Smooth muscle cell (in vitro differentiated cells): Measurements from ENCODE around the gene TRPM3. TPM values are rescaled to one million over a fixed set of nuclear protein-coding genes. Genes with fewer than 3 reads are reported as not detected.

ENCODE experiments used
- DNase-seq: peaks from one replicate; lab custom pipeline; 2025; ENCODE audit not compliant: unreplicated experiment; lab: John Stamatoyannopoulos, UW
- H2AFZ ChIP-seq: fragments of 200-600 bp; sonication (generic); 2 replicates; pipeline ENCODE4 v1.6.0; 2016; ENCODE audit warnings: antibody characterized with exemption, low read depth, mild to moderate bottlenecking
- H3F3A ChIP-seq: fragments of 200-600 bp; sonication (generic); 2 replicates; pipeline ENCODE4 v1.6.0; 2017; ENCODE audit warnings: antibody characterized with exemption, low read depth
- H3K27ac ChIP-seq: fragments of 200-600 bp; sonication (generic); 2 replicates; pipeline ENCODE4 v1.5.1; 2016; ENCODE audit warnings: low read depth, mild to moderate bottlenecking
- H3K27me3 ChIP-seq: fragments of 200-600 bp; sonication (generic); 2 replicates; pipeline ENCODE4 v1.6.1; 2016; ENCODE audit warnings: low read depth, mild to moderate bottlenecking
- H3K36me3 ChIP-seq: fragments of 200-600 bp; sonication (generic); 2 replicates; pipeline ENCODE4 v1.5.1; 2016; ENCODE audit warnings: low read depth
- H3K4me1 ChIP-seq: fragments of 200-600 bp; sonication (generic); 2 replicates; pipeline ENCODE4 v1.5.1; 2016; ENCODE audit warnings: low read depth
- H3K4me2 ChIP-seq: fragments of 200-600 bp; sonication (generic); 2 replicates; pipeline ENCODE4 v1.6.0; 2016; ENCODE audit warnings: mild to moderate bottlenecking
- H3K4me3 ChIP-seq: fragments of 200-600 bp; sonication (generic); 2 replicates; pipeline ENCODE4 v1.5.1; 2016; ENCODE audit warnings: mild to moderate bottlenecking
- H3K79me2 ChIP-seq: fragments of 200-600 bp; sonication (generic); 2 replicates; pipeline ENCODE4 v1.6.0; 2016; ENCODE audit warnings: low read depth, mild to moderate bottlenecking
- H3K9ac ChIP-seq: fragments of 200-600 bp; sonication (generic); 2 replicates; pipeline ENCODE4 v1.6.0; 2016; ENCODE audit warnings: low read depth
- H3K9me3 ChIP-seq: fragments of 200-600 bp; sonication (generic); replicated peaks from 2 replicates; pipeline ENCODE4 v1.5.1; 2016; ENCODE audit warnings: low read depth
- H4K20me1 ChIP-seq: fragments of 200-600 bp; sonication (generic); 2 replicates; pipeline ENCODE4 v1.6.0; 2016; ENCODE audit warnings: low read depth
- CTCF ChIP-seq: fragments of 200-600 bp; sonication (generic); IDR thresholded peaks from 2 replicates; pipeline ENCODE4 v1.5.1; 2017; ENCODE audit warnings: borderline replicate concordance, mild to moderate bottlenecking, antibody characterized with exemption; ENCODE audit not compliant: insufficient read depth, poor library complexity, severe bottlenecking
- WGBS: methylation state at CpG from one replicate; pipeline ENCODE4 v1.1.7; 2016; ENCODE audit warnings: low lambda C conversion rate; 5-methylcytosine and 5-hydroxymethylcytosine counted together
- polyA plus RNA-seq: library from polyadenylated mRNA; unstranded; fragments of >200 nt; fragmentation: Nextera tagmentation; extraction: Ambion mirVana; gene quantifications from 2 replicates; pipeline ENCODE4 v1.2.1, GENCODE V29; 2016
- total RNA-seq: library from RNA; depleted of rRNA; stranded (reverse); fragments of >200 nt; gene quantifications from 2 replicates; pipeline ENCODE4 v1.2.3, GENCODE V29; 2014

The TRPM3 gene
- total and polyA plus RNA-seq, 2 experiments from 2014 or later: not detected

- peak overlapping the region; percentile 50 for H2AFZ ChIP-seq
- no peaks in the 10 kb centered on the region for H3F3A ChIP-seq
- no peak for TF ChIP-seq CTCF
- H3K4me1 ChIP-seq: peaks cover 16% of the 10 kb centered on the region
- H3K9me3 ChIP-seq: no peaks in the 10 kb centered on the region
- no peak for DNase-seq
- H3K9ac ChIP-seq: no peak overlapping the region
- H3K4me2 ChIP-seq: no peak overlapping the region
- H3K27me3 ChIP-seq: no peaks in the 10 kb centered on the region
- WGBS: 57% methylated on average over 12 of the region's 12 CpGs
- no peak overlapping the region for H3K4me3 ChIP-seq
- no peak overlapping the region for H3K27ac ChIP-seq
- H3K79me2 ChIP-seq: no peaks in the 10 kb centered on the region
- no peaks in the 10 kb centered on the region for H4K20me1 ChIP-seq
- H3K36me3 ChIP-seq: no peaks in the 10 kb centered on the region
Measured at GRCh38 chr9:70553707-70554673, 567.4 kb downstream of the TRPM3 start.

- Histone ChIP-seq H3K4me2 (no peak overlapping the region), H3K27me3 (no peaks in the 10 kb centered on the region), H3K9me3 (no peaks in the 10 kb centered on the region), H3K79me2 (no peaks in the 10 kb centered on the region), H3K9ac (no peak overlapping the region), H2AFZ (no peak overlapping the region), H4K20me1 (no peaks in the 10 kb centered on the region), H3F3A (no peaks in the 10 kb centered on the region), H3K4me3 (no peak overlapping the region), H3K4me1 (peaks cover 16% of the 10 kb centered on the region), H3K27ac (no peak overlapping the region), H3K36me3 (no peaks in the 10 kb centered on the region)
- 99% methylated on average over 9 of the region's 9 CpGs for WGBS
- DNase-seq: no peak
- TF ChIP-seq CTCF: no peak
Measured at GRCh38 chr9:70552561-70552960, 568.9 kb downstream of the TRPM3 start.

- Histone ChIP-seq H3K4me1 (peaks cover 16% of the 10 kb centered on the region), H3K27me3 (no peaks in the 10 kb centered on the region), H3K9me3 (no peaks in the 10 kb centered on the region), H3K4me2 (no peak overlapping the region), H3K36me3 (no peaks in the 10 kb centered on the region), H4K20me1 (no peaks in the 10 kb centered on the region), H2AFZ (no peak overlapping the region), H3K79me2 (no peaks in the 10 kb centered on the region), H3K4me3 (no peak overlapping the region), H3F3A (no peaks in the 10 kb centered on the region), H3K9ac (no peak overlapping the region), H3K27ac (no peak overlapping the region)
- 94% methylated on average over 3 of the region's 3 CpGs for WGBS
- no peak for DNase-seq
- TF ChIP-seq CTCF: no peak
Measured at GRCh38 chr9:70551801-70552200, 569.6 kb downstream of the TRPM3 start.
